Progenitor cell of endocrine pancreas (in vitro differentiated cells): ENCODE results near the gene ZNF138. TPM values are rescaled to one million over a fixed set of nuclear protein-coding genes. Genes with fewer than 3 reads are reported as not detected.
A peak's percentile ranks its signal among the peaks of the same experiment; 100 is the strongest.

Experiments used
- DNase-seq: peaks from one replicate; pipeline ENCODE4 v3.0.0; 2021; ENCODE audit warnings: low spot score; ENCODE audit not compliant: unreplicated experiment
- H3K27ac Mint-ChIP-seq: 2 replicates; pipeline ENCODE4 v1.8.0; 2021; ENCODE audit warnings: mild to moderate bottlenecking, moderate library complexity, mixed read lengths
- H3K27me3 Mint-ChIP-seq: 2 replicates; pipeline ENCODE4 v1.8.0; 2021; ENCODE audit warnings: mixed read lengths
- H3K36me3 Mint-ChIP-seq: 2 replicates; pipeline ENCODE4 v1.8.0; 2022; ENCODE audit warnings: mixed read lengths; ENCODE audit not compliant: insufficient read depth
- H3K4me1 Mint-ChIP-seq: 2 replicates; pipeline ENCODE4 v1.8.0; 2021; ENCODE audit warnings: low read depth, mixed read lengths
- H3K4me3 Mint-ChIP-seq: 2 replicates; pipeline ENCODE4 v1.8.0; 2021; ENCODE audit warnings: low read depth, mild to moderate bottlenecking, moderate library complexity, mixed read lengths
- H3K9me3 Mint-ChIP-seq: 2 replicates; pipeline ENCODE4 v1.8.0; 2021; ENCODE audit warnings: low read depth, mixed read lengths
- CTCF ChIP-seq: fragments of 200-600 bp; sonication (generic); IDR thresholded peaks from one replicate; pipeline ENCODE4 v1.5.0; 2021; ENCODE audit warnings: antibody characterized with exemption, mild to moderate bottlenecking; ENCODE audit not compliant: unreplicated experiment
- long read RNA-seq: library from polyadenylated mRNA; unstranded; transcript quantifications from one replicate; pipeline ENCODE4 v2.0.0, GENCODE V29; 2020
- total RNA-seq: library from RNA; stranded (reverse); gene quantifications from 2 replicates; pipeline ENCODE4 v1.2.1, GENCODE V29; 2021

ZNF138 gene
- total RNA-seq, result 21.3 and 21.7 TPM in 2 replicates
- long read RNA-seq, transcript ZNF138-203 (2 exons, 2,308 nt), result major isoform, 25 of 119 reads
- long read RNA-seq, transcript ZNF138-201 (4 exons, 1,141 nt), result minor isoform, 13 of 119 reads
- long read RNA-seq, transcript ZNF138-205 (3 exons, 1,066 nt), result minor isoform, 18 of 119 reads
- long read RNA-seq, transcript ZNF138-206 (4 exons, 2,230 nt), result minor isoform, 20 of 119 reads
- long read RNA-seq, partial matches to known transcripts, result 3 of 119 reads
- long read RNA-seq, other reads (novel, unspliced or antisense), result 34 of 119 reads

GRCh38 chr7:64794171-64794844 lies at the start of gene ZNF138:
ZNF138 (plus strand) TSS chr7:64794428; CDS start chr7:64794569, 141 bp downstream.
- H3K36me3 Mint-ChIP-seq, result peaks cover 14% of the 10 kb centered on the region
- H3K9me3 Mint-ChIP-seq, result peaks cover 4% of the 10 kb centered on the region
- TF ChIP-seq CTCF, result peak; percentile 14
- H3K27me3 Mint-ChIP-seq, result no peaks in the 10 kb centered on the region
- H3K4me1 Mint-ChIP-seq, result peaks cover 16% of the 10 kb centered on the region
- H3K4me3 Mint-ChIP-seq, result peak within 1 kb of the TSS; percentile 100
- peak; percentile 91 for DNase-seq
- H3K27ac Mint-ChIP-seq, result peak within 1 kb of the TSS; percentile 100

GRCh38 chr7:64744680-64745079 lies 49.5 kb upstream of the ZNF138 start:
- DNase-seq, result no peak
- Mint-ChIP-seq H3K4me1 (no peaks in the 10 kb centered on the region), H3K27ac (no peak overlapping the region), H3K27me3 (no peaks in the 10 kb centered on the region), H3K36me3 (no peaks in the 10 kb centered on the region), H3K4me3 (no peak overlapping the region), H3K9me3 (peaks cover 18% of the 10 kb centered on the region)
- no peak for TF ChIP-seq CTCF

- TF ChIP-seq CTCF, result no peak
- DNase-seq, result no peak
- no peak overlapping the region for H3K27ac Mint-ChIP-seq
- H3K4me1 Mint-ChIP-seq, result no peaks in the 10 kb centered on the region
- H3K27me3 Mint-ChIP-seq, result no peaks in the 10 kb centered on the region
- peaks cover 20% of the 10 kb centered on the region for H3K9me3 Mint-ChIP-seq
- H3K36me3 Mint-ChIP-seq, result peaks cover 2% of the 10 kb centered on the region
- H3K4me3 Mint-ChIP-seq, result no peak overlapping the region
Measured at GRCh38 chr7:64747802-64748201, 46.4 kb upstream of the ZNF138 start.

- DNase-seq, result no peak
- no peaks in the 10 kb centered on the region for H3K4me1 Mint-ChIP-seq
- H3K27ac Mint-ChIP-seq, result no peak overlapping the region
- no peak for TF ChIP-seq CTCF
- H3K36me3 Mint-ChIP-seq, result peaks cover 3% of the 10 kb centered on the region
- peaks cover 38% of the 10 kb centered on the region for H3K9me3 Mint-ChIP-seq
- H3K27me3 Mint-ChIP-seq, result no peaks in the 10 kb centered on the region
- no peak overlapping the region for H3K4me3 Mint-ChIP-seq
Measured at GRCh38 chr7:64753032-64753431, 41.2 kb upstream of the ZNF138 start.

- H3K27ac Mint-ChIP-seq, result no peak overlapping the region
- H3K36me3 Mint-ChIP-seq, result peaks cover 3% of the 10 kb centered on the region
- no peak for TF ChIP-seq CTCF
- no peaks in the 10 kb centered on the region for H3K27me3 Mint-ChIP-seq
- H3K4me1 Mint-ChIP-seq, result no peaks in the 10 kb centered on the region
- H3K9me3 Mint-ChIP-seq, result peaks cover 38% of the 10 kb centered on the region
- DNase-seq, result no peak
- H3K4me3 Mint-ChIP-seq, result no peak overlapping the region
Measured at GRCh38 chr7:64755865-64756264, 38.4 kb upstream of the ZNF138 start.
